HL-60 (cell line): ENCODE measurements around the gene EFCAB13.

Source experiments
- POLR2AphosphoS5 ChIP-seq: IDR thresholded peaks from 2 replicates; pipeline ENCODE4 v1.6.1; 2012; ENCODE audit warnings: low read depth
- TF ChIP-seq, protein P1 (sequence below): IDR thresholded peaks from one replicate; pipeline ENCODE4 v1.5.1; 2011; ENCODE audit warnings: low read length, control low read depth, inconsistent platforms; ENCODE audit not compliant: insufficient read depth

DNA sequence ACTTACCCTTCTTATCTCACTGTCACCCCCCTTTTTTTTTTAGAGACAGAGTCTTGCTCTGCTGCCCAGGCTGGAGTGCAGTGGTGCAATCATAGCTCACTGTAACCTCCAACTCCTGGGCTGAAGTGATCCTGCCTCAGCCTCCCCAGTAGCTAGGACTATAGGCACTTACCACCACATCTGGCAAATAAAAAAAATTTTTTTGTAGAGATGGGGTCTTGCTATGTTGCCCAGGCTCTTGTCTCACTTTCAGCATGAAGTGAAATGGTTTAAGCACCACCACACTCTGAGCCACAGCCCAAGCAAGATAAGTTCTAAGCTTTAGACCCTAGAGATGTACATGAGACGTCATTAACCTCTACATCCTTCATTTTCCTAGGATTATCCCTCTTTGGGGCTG, 34.5 kb upstream of the EFCAB13 start:
- TF ChIP-seq, protein P1, sequence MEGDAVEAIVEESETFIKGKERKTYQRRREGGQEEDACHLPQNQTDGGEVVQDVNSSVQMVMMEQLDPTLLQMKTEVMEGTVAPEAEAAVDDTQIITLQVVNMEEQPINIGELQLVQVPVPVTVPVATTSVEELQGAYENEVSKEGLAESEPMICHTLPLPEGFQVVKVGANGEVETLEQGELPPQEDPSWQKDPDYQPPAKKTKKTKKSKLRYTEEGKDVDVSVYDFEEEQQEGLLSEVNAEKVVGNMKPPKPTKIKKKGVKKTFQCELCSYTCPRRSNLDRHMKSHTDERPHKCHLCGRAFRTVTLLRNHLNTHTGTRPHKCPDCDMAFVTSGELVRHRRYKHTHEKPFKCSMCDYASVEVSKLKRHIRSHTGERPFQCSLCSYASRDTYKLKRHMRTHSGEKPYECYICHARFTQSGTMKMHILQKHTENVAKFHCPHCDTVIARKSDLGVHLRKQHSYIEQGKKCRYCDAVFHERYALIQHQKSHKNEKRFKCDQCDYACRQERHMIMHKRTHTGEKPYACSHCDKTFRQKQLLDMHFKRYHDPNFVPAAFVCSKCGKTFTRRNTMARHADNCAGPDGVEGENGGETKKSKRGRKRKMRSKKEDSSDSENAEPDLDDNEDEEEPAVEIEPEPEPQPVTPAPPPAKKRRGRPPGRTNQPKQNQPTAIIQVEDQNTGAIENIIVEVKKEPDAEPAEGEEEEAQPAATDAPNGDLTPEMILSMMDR: no peak
- TF ChIP-seq POLR2AphosphoS5: no peak
